Stimulated activated CD4-positive, alpha-beta T cell treated with anti-CD3 and anti-CD28 coated beads, TNF-alpha, amount 100 ng/mL, for 48 hours (primary cell): ENCODE measurements around the gene MPST.
"Not testable (repeated sequence)": the region's sequence is repeated elsewhere in the genome, so short reads cannot be mapped to it uniquely, and the experiment has no call there.

Experiments
- DNase-seq, 3 donors: peaks; one replicate each; pipeline ENCODE4 v3.0.0-alpha.2; 2020; ENCODE audit warnings: low read depth in 3 of 3

Gene MPST

DNA sequence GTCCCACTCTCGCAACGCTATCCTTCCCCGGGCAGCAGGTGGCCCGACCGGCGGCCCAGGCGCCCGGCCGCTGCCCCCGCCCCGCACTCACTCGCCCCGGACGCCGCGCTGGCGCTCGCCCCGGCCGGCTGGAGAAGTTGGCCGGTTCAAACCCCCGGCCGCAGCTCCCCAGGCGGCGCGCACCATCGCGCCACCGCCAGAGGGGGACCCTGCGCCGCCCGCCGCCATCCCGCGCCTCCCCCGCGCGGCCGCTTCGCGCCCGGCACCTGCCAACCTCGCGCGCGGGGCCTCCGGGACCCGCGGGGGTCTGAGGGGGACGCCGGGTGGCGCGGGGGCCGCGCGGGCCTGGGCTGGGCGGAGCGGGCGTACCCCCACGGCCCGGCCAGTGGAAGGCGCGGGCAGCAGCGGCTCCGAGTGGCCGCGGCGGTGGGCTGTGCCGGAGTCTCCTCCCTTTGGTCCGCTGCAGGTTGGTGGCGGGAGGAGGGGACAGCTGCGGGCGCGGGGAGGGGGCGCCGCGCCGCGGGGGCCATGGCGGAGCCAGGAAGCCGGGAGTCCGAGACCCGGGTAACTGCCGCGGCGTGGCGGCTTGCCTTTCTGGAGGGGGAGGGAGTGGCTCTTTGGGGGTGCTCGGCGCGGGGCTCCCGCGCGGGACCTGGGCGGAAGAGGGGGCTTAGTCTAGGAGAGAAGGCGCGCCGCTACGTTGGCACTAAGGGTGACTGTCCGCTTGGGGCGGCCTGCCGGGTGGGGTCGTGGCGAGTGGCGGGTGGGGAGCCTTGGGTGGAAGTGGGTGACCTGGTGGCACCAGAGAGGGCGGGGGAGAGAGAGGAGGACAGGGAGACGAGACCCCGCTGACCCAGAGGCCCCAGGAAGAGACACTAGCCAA, at the start of gene MPST, which contains the start of gene TST:
Gene MPST (plus strand): TSS at position 434 of the 883 bp plus-strand sequence. CDS start 95 bp downstream, at position 529.
Gene TST (minus strand): TSS at position 139 of the 883 bp plus-strand sequence. CDS start 715 bp downstream, outside the sequence.
- DNase-seq, result peak in 1 of 3 donors; percentile 24

DNA sequence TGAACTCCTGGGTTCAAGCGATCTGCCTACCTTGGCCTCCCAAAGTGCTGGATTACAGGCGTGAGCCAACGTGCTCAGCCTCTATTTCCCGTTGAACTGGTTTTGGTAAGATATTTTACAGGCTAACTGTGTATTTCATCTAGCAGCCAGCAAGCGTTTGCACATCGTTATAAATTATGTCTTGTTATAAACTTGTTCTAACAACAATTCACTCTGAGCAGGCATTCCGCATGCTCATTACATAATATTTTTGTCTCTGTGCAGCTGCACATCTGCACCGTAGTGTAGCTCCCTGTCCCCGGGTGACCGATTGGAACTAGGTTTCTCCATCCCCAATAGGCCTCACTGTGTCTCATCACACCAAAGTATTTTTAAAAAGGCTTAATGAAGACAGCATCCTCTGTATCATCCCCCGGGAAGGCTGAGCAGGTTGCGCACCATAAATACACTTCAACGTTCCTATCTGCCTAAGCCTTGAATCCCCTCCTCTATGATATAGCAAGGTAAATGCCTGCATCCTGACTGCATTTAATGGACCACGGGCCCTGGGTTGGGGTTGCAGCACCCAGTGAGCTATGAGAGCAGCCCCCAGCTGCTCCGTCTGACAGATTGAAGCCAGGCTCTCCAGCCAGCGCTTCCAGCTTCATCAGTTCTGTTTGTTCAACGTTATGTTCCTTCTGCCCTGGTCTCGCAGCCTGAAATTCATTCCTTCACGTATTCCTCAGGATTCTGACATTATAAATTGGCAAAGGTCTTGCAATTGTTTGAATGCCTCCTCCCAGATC, 48.0 kb upstream of the MPST start:
- no peak for DNase-seq

DNA sequence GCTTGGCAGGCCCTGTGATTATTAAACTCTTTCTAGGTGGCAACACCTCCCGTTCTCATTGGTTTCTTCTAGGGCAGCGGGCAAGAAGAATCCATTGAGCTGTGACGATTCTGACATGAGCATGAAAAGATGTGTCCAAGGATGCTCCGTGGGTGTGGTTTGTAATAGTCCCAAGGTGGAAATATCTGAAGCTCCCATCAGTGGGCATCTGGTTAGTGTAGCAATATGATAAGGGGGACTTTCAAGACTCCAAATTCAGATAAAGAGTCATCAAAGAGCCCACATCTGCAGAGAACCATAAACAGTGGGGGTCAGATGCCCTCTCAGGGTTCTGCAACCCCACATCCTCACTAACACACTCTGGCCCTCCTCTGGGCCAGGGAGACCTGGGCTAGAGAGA, 42.9 kb upstream of the MPST start:
- no peak for DNase-seq

DNA sequence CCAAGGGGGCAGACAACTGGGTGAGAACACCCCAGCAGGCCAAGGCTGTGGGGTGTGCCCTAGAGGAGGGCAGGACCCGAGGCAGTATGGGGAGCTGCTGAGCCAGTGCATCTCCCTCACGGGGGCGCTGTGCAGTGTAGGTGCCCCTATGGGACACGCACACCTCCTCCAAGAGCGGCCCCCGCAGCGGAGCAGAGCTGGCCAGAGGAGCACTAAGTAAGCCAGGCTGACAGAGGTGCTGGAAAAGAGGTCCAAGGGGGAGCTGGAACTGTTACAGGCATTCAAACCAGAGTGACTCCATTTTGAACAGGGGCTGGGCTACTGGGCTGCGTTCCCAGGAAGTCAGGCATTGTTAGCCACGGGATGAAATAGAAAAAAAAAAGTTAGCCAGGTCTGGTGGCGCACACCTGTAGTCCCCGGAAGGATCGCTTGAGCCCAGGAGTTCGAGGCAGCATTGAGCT, 42.1 kb upstream of the MPST start:
- DNase-seq, result peak; percentile 60 to 74 (median 73)

DNA sequence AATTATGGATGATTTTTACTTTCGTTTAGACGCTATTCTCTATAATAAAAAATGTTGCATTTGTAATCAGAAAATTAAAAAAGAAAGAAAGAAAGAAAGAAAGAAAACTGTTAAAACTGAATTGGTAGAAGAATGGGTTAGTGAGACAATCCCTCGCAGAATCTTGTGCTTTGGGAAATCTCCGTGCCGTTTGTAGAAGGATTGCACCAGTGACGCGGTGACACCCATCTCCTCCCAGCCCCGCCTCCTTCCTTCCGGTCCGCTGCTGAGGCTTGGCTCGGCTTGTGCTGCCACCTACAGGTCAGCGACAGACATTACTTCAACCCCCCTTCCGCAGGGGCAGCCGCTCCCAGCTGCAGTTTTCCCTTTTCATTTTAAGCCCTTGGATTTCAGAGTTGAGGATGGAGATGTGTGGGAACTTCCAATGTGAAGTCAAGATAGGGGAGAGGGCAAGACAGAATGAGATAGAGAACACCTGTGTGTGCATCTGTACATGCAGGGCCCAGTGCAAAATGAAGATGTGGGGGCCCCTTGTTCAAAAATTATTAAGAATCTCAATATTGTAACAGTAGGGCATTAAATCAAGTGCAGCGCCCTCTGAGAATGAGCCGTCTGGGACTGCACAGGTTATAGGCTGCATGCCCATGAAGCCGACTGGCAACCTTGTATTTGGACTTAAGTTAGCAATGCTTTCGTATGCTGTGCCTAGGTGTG, 41.4 kb upstream of the MPST start:
- DNase-seq, result peak; percentile 81 to 96 (median 81)

DNA sequence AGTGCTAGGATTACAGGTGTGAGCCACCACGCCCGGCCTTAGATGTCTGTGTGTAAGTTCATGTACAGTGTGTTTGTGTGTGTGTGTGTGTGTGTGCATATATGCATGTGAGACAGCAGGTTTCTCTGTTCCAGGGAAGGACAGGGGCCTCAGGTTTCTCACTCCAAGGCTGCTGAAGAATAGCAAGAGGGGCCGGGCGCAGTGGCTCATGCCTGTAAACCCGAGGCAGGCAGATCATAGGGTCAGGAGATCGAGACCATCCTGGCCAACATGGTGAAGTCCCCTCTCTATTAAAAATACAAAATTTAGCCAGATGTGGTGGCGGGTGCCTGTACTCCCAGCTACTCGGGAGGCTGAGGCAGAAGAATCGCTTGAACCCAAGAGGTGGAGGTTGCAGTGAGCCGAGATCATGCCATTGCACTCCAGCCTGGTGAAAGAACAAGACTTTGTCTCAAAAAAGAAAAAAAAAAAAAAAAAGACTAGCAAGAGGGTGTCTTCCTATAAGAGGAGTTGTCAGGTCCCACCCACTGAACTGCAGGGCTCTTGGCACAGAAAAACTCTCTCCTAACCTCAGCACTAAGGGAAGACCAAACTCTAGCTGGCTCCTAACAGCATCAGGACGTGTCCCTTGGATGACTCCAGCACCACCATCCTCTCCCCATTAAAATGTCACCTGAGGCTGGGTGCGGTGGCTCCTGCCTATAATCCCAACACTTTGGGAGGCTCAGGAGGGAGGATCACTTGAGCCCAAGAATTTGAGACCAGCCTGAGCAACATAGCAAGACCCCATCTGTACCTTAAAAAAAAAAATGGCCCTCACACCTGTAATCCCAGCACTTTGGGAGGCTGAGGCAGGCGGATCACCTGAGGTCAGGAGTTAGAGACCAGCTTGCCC, 40.3 kb upstream of the MPST start:
- no peak for DNase-seq

DNA sequence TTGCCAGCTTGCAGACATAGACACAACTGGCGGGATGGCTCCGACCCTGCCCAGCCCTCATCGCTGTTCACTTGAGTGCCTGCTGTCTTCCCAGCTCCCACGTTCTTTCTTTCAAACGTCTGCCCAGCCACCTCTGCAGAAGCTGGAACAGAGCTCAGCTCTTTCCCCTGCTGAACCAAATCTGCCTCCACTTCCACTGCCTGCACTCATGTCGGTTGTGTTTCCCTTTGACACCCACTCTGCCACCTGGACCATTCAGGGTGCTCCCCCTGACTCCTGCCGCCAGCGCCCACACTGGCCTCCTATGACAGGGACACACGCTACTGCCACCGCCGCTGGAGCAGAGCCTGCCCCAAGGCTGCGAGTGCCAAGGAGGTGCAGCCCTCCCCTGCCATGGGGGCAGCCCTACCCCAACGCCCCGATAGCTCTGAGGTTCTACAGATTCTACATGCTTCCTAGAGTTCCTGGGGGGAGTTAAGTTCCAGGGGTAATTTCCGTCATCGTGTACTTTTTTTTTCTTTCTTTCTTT, 38.2 kb upstream of the MPST start:
- DNase-seq, result no peak

DNA sequence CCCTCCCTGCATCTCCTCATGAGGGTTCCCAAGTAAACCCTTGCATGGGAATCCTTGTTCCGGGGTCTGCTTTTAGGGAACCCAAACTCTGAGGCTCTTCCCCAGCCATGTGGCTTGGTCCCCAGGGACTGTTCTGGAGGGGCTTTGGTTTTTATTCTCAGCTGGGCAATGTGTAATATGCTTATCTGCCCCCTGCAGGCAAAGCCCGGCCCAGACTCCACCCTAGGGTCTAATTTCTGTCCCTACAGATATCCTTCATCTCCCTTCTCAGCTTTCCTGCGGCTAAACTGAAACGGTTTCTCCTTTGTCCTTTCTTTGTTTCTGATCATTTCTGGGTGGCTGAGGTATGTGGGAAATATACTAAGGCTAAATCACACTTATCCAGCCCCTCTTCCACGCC, 37.4 kb upstream of the MPST start:
- DNase-seq, result no peak

DNA sequence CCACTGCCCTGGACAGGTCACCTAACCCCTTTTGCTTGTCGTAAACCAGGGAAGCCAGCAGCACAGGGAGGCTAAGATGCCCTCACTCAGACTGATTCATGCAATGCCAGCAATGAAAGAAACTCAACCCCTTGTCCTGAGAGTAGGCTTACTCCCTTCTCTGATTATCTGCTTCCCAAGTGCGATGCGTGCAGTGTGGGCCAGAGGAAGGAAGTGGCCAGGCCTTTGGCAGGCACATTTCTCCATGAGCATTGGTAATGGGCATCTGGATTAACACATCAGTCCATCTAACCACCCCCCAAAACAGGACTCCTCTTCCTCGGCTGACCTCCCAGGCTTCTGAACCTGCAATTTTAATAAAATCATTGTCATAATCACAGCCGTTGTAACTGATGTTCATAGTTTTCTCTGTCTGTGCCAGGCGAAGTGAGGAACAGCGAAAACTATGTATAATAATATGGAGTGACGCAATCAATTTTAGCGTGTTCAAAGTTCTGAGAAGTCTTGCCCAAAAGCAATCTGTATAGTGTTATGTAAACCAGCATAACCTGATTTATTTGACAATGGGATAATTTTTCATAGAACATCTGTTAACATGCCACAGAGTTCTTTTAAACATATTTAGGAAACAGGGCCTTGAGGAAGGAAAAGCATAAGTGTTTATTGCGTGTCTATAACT, 34.2 kb upstream of the MPST start:
- DNase-seq, result no peak

DNA sequence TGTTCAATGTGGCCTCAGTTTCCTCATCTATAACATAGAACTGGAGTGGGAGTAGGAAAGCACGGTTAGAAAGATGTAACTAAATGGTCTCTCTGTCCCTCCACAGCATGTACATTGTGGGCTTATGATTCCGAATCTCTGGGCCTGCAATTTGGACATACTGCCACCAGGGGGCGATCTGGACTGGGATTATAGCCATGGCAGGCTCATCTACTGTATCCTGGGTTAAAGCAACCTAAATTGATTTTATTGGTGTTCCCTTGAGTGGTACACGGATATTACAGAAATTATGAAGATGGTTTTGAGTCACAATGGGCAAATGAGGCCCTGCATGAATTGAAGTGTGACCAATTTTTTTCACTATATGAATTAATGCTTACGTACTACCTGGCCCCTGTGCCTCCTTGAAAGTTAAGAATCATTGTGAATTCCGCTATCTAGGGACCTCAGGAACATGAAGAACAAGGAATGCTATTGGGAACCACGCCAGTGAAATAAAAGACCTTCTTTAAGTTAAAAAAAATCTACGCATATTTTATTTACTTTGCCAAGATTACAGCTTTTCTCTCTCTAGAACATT, 33.2 kb upstream of the MPST start:
- DNase-seq, result peak; percentile 29 to 51 (median 32)

DNA sequence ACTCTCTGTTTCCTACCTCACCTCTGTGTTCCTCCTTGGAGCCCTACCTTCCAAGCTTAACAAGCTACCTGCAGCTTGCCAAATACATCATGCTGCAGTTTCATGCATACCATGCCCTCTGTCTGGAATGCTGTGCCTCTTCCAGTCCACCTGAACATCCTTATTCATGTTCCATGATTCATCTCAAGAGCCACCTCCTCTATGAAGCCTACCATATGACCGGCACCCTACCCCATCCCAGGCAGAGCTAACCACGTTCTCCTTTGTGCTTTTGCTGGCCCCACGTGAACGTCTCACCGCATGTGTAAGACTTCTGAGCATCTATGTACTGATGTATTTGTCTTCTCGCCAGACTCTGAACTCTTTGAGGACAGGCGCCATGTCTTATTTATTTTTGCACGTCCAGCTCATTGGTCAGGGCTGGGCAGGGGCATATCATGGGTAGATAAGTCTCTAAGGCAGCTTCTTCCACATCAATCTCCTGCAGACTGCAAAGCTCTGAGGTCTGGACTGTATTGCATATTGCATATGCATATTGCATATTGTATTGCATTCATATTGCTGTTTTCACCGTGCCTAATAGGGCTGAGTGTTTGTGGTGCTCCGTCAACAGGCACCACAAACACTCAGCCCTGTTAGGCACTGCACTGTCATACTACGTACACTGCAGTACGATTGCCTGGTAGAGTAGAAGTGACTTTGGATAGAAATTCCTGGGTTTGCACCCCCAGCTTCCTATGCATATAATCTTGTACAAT, 31.3 kb upstream of the MPST start:
- DNase-seq, result no peak

DNA sequence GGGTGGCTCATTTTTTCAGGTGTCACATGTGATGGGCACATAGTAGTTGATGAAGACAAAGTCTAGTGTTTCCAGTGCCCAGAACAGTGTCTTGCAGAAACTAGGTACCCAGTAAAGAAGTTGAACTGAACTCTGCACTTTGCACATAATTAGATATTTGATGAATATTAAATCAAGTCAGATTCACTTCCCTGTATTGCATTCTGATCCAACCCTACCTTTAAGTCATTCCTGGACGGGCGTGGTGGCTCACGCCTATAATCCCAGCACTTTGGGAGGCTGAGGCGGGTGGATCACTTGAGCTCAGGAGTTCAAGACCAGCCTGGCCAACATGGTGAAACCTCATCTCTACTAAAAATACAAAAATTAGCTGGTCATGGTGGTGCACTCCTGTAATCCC, 30.5 kb upstream of the MPST start:
- not testable (repeated sequence) for DNase-seq

DNA sequence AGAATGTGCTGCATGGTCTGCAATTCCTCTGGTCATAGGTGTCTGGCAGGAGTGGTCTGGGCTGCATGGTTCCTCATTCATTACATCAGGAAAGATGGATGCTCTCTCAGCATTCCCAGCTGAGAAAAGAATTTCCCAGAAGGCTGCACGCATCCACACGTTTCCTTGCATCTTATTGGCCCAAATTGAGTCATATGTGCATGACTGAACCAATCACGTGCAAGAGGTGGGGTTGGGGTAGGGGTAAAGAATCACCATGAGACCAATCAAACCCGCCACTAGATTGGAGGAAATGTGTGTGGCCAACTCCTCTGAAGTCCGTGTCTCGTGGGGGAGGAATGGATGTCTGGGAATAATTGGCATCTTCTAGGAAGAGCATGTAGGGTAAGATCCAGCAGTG, 29.1 kb upstream of the MPST start:
- no peak for DNase-seq

DNA sequence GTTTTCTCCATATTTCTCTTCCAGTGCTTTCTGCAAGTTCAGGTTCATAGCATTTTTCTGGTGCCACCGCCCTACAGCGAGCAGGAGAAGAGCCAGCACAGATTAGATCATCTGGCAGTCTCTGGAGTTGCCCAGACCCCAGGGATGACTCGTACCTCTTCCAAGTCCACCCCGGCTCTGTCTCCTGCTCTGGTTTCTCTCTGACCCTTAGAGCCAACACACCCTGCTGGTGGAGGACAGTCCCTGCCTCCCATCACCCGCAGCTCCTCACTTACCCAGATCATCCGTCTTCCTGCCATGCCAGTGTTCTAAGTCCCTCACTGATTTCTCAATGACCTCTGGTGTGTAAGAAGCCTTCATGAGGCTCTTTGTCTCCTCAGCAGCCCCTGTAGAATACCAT, 28.3 kb upstream of the MPST start:
- DNase-seq, result no peak

DNA sequence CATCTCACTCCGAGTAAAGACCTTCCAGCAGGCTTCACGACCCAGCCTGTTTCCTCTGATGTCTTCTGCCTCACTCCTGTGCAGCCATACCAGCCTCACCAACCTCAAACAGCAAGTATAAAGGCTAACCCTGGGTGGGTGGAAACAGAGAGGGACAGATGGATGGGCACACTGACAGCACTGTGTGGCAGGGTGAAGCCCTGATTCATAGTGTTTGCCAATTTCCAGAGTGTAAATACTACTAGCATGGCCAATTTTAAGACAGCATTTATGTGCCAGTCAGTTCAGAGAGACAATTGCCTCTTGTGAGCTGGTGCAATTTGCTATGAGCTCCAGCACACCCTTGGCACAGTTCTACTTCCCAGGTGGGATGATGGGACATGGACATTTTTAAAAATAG, 21.8 kb upstream of the MPST start:
- DNase-seq, result no peak

DNA sequence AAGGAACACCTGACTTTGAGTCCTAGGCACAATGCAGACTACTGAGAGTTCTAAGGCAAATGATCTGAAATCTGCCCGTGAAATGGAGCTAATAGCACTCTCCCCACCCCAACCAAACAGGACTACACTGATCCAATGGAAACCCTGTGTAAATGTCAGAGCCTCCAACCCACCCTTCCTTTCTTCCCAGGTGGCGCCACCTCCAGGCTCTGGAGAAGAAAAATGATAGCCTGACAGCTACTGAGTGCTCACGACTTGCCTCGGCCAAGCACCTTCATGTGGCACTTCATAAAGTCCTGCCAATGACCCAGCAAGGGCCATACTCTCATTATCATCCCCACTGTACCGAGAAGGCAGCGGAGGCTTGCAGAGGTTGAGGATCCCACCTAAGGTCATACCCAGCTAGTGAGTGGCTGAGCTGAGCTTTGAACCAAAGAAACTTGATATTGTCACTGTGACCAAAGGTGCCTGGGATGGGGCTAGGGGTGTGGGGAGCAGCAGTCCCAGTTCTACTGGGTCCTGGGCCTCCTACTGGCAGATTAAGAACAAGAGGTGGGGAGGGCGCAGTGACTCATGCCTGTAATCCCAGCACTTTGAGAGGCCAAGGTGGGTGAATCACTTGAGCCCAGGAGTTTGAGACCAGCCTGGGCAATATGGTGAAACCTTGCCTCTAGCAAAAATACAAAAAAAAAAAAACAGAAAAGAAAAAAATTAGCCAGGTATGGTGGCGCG, 20.8 kb upstream of the MPST start:
- DNase-seq, result no peak

DNA sequence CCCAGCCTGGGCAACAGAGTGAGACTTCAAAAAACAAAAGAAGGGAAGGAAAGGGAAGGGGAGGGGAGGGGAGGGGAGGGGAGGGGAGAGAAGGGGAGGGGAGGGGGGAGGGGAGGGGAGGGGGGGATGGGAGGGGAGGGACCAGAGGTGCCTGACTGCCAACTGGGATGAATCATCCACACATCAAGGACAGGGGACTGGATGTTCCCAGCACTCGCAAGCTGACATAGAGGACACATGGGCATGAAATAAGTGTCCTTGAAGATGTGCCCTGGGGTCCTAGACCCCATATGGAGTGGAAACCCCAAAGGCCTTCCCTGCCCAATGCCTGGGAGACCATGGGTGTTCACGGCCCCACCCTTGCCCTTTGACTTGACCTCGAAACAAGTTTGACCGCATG, 20.1 kb upstream of the MPST start:
- no peak for DNase-seq
